ENCODE results near the gene IGF2BP2.
A peak's percentile ranks its signal among the peaks of the same experiment; 100 is the strongest.

Gene IGF2BP2

GRCh38 chr3:185797993-185798830 lies 26.6 kb downstream of the IGF2BP2 start:
- DNase-seq (ENCODE audit: low read depth), result no peak
- no peak overlapping the region for H3K4me3 ChIP-seq (replicated peaks; ENCODE audit: low read depth, low read length)
- no peak for TF ChIP-seq CTCF (IDR thresholded peaks at IDR 0.05; ENCODE audit: low read length, missing control alignments)

GRCh38 chr3:185797108-185797881 lies 27.5 kb downstream of the IGF2BP2 start:
- H3K4me3 ChIP-seq (replicated peaks; ENCODE audit: low read depth, low read length), result no peak overlapping the region
- TF ChIP-seq CTCF (IDR thresholded peaks at IDR 0.05; ENCODE audit: low read length, missing control alignments), result no peak
- DNase-seq (ENCODE audit: low read depth), result no peak

- H3K4me3 ChIP-seq (replicated peaks; ENCODE audit: low read depth, low read length), result no peak overlapping the region
- no peak for TF ChIP-seq CTCF (IDR thresholded peaks at IDR 0.05; ENCODE audit: low read length, missing control alignments)
- peak; percentile 73 for DNase-seq (ENCODE audit: low read depth)
These were observed 28.3 kb downstream of the IGF2BP2 start for GRCh38 chr3:185796431-185797107.

- DNase-seq (ENCODE audit: low read depth), result no peak
- TF ChIP-seq CTCF (IDR thresholded peaks at IDR 0.05; ENCODE audit: low read length, missing control alignments), result no peak
These were observed 31.5 kb downstream of the IGF2BP2 start for GRCh38 chr3:185793381-185793780.

GRCh38 chr3:185792955-185793354 lies 31.9 kb downstream of the IGF2BP2 start:
- DNase-seq (ENCODE audit: low read depth), result no peak
- no peak overlapping the region for H3K4me3 ChIP-seq (replicated peaks; ENCODE audit: low read depth, low read length)
- TF ChIP-seq CTCF (IDR thresholded peaks at IDR 0.05; ENCODE audit: low read length, missing control alignments), result no peak

More at GRCh38 chr3:185793381-185793780, 31.5 kb downstream of the IGF2BP2 start:
- no peak overlapping the region for H3K4me3 ChIP-seq (replicated peaks; ENCODE audit: low read depth, low read length)

GRCh38 chr3:185789891-185790830 lies 34.7 kb downstream of the IGF2BP2 start:
- no peak for DNase-seq (ENCODE audit: low read depth)
- H3K4me3 ChIP-seq (replicated peaks; ENCODE audit: low read depth, low read length), result no peak overlapping the region
- TF ChIP-seq CTCF (IDR thresholded peaks at IDR 0.05; ENCODE audit: low read length, missing control alignments), result no peak

Data from fibroblast of pulmonary artery (primary cell).